Measurements from ENCODE around the gene PCDHA4.

DNA sequence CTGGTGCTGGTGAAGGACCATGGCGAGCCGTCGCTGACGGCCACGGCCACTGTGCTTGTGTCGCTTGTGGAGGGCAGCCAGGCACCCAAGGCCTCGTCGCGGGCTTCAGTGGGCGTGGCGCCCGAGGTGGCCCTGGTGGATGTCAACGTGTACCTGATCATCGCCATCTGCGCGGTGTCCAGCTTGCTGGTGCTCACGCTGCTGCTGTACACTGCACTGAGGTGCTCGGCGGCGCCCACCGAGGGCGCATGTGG, 51.0 kb downstream of the PCDHA4 start:
- TF ChIP-seq MYNN (IDR thresholded peaks at IDR 0.05) = no peak
- no peak for TF ChIP-seq MYNN (CRISPR knock-in tag; IDR thresholded peaks at IDR 0.05)
- TF ChIP-seq, protein P1, sequence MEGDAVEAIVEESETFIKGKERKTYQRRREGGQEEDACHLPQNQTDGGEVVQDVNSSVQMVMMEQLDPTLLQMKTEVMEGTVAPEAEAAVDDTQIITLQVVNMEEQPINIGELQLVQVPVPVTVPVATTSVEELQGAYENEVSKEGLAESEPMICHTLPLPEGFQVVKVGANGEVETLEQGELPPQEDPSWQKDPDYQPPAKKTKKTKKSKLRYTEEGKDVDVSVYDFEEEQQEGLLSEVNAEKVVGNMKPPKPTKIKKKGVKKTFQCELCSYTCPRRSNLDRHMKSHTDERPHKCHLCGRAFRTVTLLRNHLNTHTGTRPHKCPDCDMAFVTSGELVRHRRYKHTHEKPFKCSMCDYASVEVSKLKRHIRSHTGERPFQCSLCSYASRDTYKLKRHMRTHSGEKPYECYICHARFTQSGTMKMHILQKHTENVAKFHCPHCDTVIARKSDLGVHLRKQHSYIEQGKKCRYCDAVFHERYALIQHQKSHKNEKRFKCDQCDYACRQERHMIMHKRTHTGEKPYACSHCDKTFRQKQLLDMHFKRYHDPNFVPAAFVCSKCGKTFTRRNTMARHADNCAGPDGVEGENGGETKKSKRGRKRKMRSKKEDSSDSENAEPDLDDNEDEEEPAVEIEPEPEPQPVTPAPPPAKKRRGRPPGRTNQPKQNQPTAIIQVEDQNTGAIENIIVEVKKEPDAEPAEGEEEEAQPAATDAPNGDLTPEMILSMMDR (IDR thresholded peaks at IDR 0.05 in 2 of 3, conservative IDR thresholded peaks at IDR 0.05 in 1 of 3; ENCODE audit: insufficient read depth in 2 of 3, low read depth in 1 of 3, low read length in 3 of 3) = no peak
- no peak for TF ChIP-seq POLR2A (conservative IDR thresholded peaks at IDR 0.05)

Measured in K562 (cell line).